Measurements from ENCODE around the gene TRRAP.

TRRAP gene

GRCh38 chr7:98881561-98882315, 3.4 kb downstream of the TRRAP start:
- peak; percentile 86 for DNase-seq
- TF ChIP-seq EZH2 (optimal IDR thresholded peaks at IDR 0.05; ENCODE audit: low read depth, low read length) (no peak), EZH2phosphoT487 (IDR thresholded peaks at IDR 0.05; ENCODE audit: low read length) (no peak)
- TF ChIP-seq, protein P1, sequence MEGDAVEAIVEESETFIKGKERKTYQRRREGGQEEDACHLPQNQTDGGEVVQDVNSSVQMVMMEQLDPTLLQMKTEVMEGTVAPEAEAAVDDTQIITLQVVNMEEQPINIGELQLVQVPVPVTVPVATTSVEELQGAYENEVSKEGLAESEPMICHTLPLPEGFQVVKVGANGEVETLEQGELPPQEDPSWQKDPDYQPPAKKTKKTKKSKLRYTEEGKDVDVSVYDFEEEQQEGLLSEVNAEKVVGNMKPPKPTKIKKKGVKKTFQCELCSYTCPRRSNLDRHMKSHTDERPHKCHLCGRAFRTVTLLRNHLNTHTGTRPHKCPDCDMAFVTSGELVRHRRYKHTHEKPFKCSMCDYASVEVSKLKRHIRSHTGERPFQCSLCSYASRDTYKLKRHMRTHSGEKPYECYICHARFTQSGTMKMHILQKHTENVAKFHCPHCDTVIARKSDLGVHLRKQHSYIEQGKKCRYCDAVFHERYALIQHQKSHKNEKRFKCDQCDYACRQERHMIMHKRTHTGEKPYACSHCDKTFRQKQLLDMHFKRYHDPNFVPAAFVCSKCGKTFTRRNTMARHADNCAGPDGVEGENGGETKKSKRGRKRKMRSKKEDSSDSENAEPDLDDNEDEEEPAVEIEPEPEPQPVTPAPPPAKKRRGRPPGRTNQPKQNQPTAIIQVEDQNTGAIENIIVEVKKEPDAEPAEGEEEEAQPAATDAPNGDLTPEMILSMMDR (IDR thresholded peaks at IDR 0.05; ENCODE audit: low read length): no peak
- Histone ChIP-seq H3K36me3 (replicated peaks; ENCODE audit: insufficient read depth, low read length) (peaks cover 13% of the 10 kb centered on the region), H3F3A (ENCODE audit: insufficient read depth, low read length) (peaks cover 37% of the 10 kb centered on the region), H3K27me3 (replicated peaks; ENCODE audit: insufficient read depth, low read length) (no peaks in the 10 kb centered on the region), H3K9me3 (replicated peaks; ENCODE audit: insufficient read depth, low read length) (no peaks in the 10 kb centered on the region), H3K9ac (ENCODE audit: low read length) (peak overlapping the region; percentile 59), H3K9me2 (replicated peaks; ENCODE audit: insufficient read depth, low read length) (no peaks in the 10 kb centered on the region), H3K4me2 (ENCODE audit: low read depth, low read length) (peak overlapping the region; percentile 90), H2AFZ (ENCODE audit: low read length) (no peak overlapping the region), H3K79me2 (ENCODE audit: low read length) (peaks cover 62% of the 10 kb centered on the region), H3K4me3 (ENCODE audit: low read length) (peak overlapping the region; percentile 34), H3K27ac (ENCODE audit: low read length) (peak overlapping the region; percentile 98), H3K4me1 (ENCODE audit: low read length) (peaks cover 22% of the 10 kb centered on the region), H4K20me1 (ENCODE audit: insufficient read depth, low read length) (peaks cover 12% of the 10 kb centered on the region; the same call in 1 of the 2 replicates)

DNA sequence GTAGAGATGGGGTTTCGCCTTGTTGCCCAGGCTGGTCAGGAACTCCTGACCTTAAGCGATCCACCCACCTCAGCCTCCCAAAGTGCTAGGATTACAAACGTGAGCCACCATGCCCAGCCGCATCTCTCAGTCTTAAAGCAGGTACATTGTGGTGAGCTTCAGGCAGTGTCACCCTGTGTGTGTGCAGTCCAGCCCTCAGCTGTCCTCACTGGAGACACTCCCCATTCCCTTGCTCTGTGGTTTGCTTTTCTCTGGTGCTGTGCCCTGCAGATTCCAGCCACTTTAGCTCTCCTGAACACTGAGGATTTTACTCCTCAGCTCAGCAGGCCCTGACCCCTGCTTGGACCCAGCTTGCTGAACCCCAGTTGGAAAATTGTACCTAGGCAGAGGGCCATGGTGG, 6.1 kb downstream of the TRRAP start:
- no peak overlapping the region for H3K4me2 ChIP-seq (ENCODE audit: low read depth, low read length)
- TF ChIP-seq EZH2 (optimal IDR thresholded peaks at IDR 0.05; ENCODE audit: low read depth, low read length): no peak
- no peak for DNase-seq

DNA sequence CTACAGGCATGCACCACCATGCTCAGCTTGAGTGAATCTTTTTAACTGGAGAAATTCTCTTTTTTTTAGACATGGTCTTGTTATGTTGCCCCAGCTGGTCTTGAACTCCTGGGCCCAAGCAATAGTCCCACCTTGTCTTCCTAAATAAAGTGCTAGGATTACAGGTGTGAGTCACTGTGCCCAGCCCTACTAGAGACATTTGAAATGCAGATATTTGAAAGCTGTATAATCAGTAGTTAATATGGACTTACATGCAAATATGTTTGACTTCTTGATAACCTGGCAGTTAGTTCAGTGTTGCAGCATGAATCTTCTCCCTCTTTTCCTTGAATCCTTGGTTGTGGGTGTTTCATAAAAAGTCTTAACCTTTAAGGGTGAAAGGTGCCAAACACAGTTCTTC, 8.7 kb downstream of the TRRAP start:
- peaks cover 19% of the 10 kb centered on the region for H3K36me3 ChIP-seq (replicated peaks; ENCODE audit: insufficient read depth, low read length)

More for the DNA sequence above, 6.1 kb downstream of the TRRAP start:
- Histone ChIP-seq H3K4me1 (ENCODE audit: low read length) (peaks cover 22% of the 10 kb centered on the region), H3K9me2 (replicated peaks; ENCODE audit: insufficient read depth, low read length) (no peaks in the 10 kb centered on the region), H4K20me1 (ENCODE audit: insufficient read depth, low read length) (peaks cover 12% of the 10 kb centered on the region; the same call in 1 of the 2 replicates), H3K9ac (ENCODE audit: low read length) (no peak overlapping the region), H3K4me3 (ENCODE audit: low read length) (no peak overlapping the region), H3K27me3 (replicated peaks; ENCODE audit: insufficient read depth, low read length) (no peaks in the 10 kb centered on the region), H3K79me2 (ENCODE audit: low read length) (peaks cover 70% of the 10 kb centered on the region), H3F3A (ENCODE audit: insufficient read depth, low read length) (peaks cover 32% of the 10 kb centered on the region), H2AFZ (ENCODE audit: low read length) (no peak overlapping the region), H3K27ac (ENCODE audit: low read length) (no peak overlapping the region), H3K36me3 (replicated peaks; ENCODE audit: insufficient read depth, low read length) (peaks cover 16% of the 10 kb centered on the region), H3K9me3 (replicated peaks; ENCODE audit: insufficient read depth, low read length) (no peaks in the 10 kb centered on the region)

More for the DNA sequence above, 8.7 kb downstream of the TRRAP start:
- H2AFZ ChIP-seq (ENCODE audit: low read length): no peak overlapping the region
- H3K9me2 ChIP-seq (replicated peaks; ENCODE audit: insufficient read depth, low read length): no peaks in the 10 kb centered on the region
- no peaks in the 10 kb centered on the region for H3K27me3 ChIP-seq (replicated peaks; ENCODE audit: insufficient read depth, low read length)
- H3K4me2 ChIP-seq (ENCODE audit: low read depth, low read length): no peak overlapping the region
- peaks cover 60% of the 10 kb centered on the region for H3K79me2 ChIP-seq (ENCODE audit: low read length)
- no peak overlapping the region for H3K4me3 ChIP-seq (ENCODE audit: low read length)
- H3K9ac ChIP-seq (ENCODE audit: low read length): no peak overlapping the region
- H3F3A ChIP-seq (ENCODE audit: insufficient read depth, low read length): peaks cover 8% of the 10 kb centered on the region
- peaks cover 6% of the 10 kb centered on the region for H3K4me1 ChIP-seq (ENCODE audit: low read length)
- no peak overlapping the region for H3K27ac ChIP-seq (ENCODE audit: low read length)
- DNase-seq: no peak
- no peaks in the 10 kb centered on the region for H3K9me3 ChIP-seq (replicated peaks; ENCODE audit: insufficient read depth, low read length)
- no peak for TF ChIP-seq EZH2phosphoT487 (IDR thresholded peaks at IDR 0.05; ENCODE audit: low read length)
- no peak for TF ChIP-seq EZH2 (optimal IDR thresholded peaks at IDR 0.05; ENCODE audit: low read depth, low read length)
- TF ChIP-seq, protein P1 (IDR thresholded peaks at IDR 0.05; ENCODE audit: low read length): no peak
- peaks cover 12% of the 10 kb centered on the region; the same call in 1 of the 2 replicates for H4K20me1 ChIP-seq (ENCODE audit: insufficient read depth, low read length)

All from MM.1S (cell line).